Prostate gland (tissue), 2 donors: Measurements from ENCODE around the gene ADAMTS12.

Source experiments
- POLR2A ChIP-seq: fragments of 450-650 bp; IDR thresholded peaks from one replicate; pipeline ENCODE4 v1.6.1; 2016; ENCODE audit warnings: antibody characterized with exemption, mild to moderate bottlenecking
- POLR2AphosphoS5 ChIP-seq: sonication (generic); formaldehyde crosslinking; IDR thresholded peaks from one replicate; pipeline ENCODE4 v1.6.1; 2017; ENCODE audit warnings: antibody characterized with exemption
- TF ChIP-seq, protein P1 (sequence below), 4 experiments: fragments of 200-600 bp in 2 of 4; fragments of 450-650 bp in 2 of 4; sonication (generic) in 2 of 4; IDR thresholded peaks; 1 replicate in 3 of 4; 2 replicates in 1 of 4; pipeline ENCODE4 v1.5.1; 2016 to 2019; ENCODE audit warnings: antibody characterized with exemption in 4 of 4, mild to moderate bottlenecking in 2 of 4, moderate library complexity in 2 of 4

DNA sequence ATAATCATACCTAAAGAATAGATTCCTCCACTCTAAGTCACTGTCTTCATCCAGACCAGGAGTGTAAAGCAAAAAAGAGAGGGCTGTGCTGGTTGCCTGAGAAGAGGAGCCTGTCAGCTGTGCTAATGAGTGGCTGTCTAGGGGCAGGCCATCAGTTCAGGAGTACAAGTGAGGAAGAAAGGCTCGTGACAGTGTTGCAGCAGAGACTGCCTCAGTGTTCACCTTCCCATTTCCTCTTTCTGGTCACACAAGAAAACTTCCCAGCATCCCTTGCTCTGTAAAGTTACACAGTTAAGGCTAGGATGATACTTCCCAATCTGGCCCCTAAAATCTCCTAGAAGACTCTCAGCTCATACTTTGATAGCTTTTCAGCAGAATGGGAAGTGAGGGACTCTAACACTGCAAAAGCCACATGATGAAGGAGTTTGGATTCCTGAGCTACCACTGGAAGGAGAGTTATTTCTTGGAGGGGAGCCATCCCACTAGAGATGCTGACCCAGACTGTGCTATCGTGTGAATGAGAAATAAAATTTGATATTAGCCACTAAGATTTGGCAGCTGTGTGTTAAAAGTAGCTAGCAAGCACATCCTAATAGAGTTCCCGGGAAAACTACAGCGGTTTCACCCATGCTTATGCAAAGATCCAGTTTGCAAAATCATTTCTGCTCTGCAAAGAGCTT lies 67.1 kb downstream of the ADAMTS12 start:
- no peak for TF ChIP-seq POLR2AphosphoS5
- TF ChIP-seq POLR2A, result no peak
- TF ChIP-seq, protein P1, sequence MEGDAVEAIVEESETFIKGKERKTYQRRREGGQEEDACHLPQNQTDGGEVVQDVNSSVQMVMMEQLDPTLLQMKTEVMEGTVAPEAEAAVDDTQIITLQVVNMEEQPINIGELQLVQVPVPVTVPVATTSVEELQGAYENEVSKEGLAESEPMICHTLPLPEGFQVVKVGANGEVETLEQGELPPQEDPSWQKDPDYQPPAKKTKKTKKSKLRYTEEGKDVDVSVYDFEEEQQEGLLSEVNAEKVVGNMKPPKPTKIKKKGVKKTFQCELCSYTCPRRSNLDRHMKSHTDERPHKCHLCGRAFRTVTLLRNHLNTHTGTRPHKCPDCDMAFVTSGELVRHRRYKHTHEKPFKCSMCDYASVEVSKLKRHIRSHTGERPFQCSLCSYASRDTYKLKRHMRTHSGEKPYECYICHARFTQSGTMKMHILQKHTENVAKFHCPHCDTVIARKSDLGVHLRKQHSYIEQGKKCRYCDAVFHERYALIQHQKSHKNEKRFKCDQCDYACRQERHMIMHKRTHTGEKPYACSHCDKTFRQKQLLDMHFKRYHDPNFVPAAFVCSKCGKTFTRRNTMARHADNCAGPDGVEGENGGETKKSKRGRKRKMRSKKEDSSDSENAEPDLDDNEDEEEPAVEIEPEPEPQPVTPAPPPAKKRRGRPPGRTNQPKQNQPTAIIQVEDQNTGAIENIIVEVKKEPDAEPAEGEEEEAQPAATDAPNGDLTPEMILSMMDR (IDR thresholded peaks at IDR 0.05), result no peak
